CD4-positive, alpha-beta T cell treated with Interleukin-6 at 100 ng/mL for 8 hours (primary cell): Measurements from ENCODE around the gene CELF4.
"Not testable (repeated sequence)": the region's sequence is repeated elsewhere in the genome, so short reads cannot be mapped to it uniquely, and the experiment has no call there.

Experiments used
- DNase-seq: peaks from one replicate; pipeline ENCODE4 v3.0.0-alpha.2; 2020; ENCODE audit warnings: mixed read lengths, low spot score

Gene CELF4

DNA sequence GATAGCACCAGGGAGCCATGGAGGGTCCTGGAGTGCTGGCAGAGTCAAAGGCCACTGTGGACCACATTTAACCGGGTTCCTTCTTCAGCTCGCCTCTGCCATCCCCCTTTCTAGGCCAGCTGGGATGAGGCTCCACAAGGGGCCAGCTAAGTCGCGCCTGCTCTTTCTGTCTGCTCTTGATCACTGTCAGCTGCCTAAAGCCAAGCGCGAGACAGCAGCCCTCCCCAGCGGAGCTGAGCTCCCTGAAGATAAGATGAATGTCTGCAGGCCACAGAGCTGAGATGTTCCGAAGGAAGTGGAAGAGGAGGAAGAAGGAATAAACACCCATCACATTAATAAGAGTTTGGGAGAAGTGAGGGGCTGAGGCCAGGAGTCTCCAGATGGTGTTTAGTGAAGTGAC lies 99.6 kb downstream of the CELF4 start:
- no peak for DNase-seq

DNA sequence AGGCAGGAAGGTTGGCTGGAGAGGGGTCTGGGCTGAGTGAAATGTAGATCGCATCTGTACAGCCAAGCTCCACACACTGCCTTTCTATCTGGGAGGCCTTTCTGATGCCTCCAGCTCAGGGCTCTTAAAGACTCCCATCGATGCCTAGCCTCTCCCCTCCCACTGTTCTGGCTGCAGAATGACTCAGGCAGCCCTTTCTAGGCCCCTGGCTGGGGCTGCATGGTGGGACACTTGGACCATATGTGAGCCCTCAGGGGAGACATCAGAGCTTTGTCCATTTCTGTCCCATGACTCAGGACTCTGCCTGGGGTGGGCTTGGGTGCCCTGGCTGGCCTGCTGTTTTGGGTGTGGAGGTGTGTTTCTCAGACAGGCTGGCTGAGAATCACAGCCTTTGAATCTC lies 101.3 kb downstream of the CELF4 start:
- DNase-seq, result no peak

GRCh38 chr18:37461329-37461728 lies 104.3 kb downstream of the CELF4 start:
- not testable (repeated sequence) for DNase-seq

DNA sequence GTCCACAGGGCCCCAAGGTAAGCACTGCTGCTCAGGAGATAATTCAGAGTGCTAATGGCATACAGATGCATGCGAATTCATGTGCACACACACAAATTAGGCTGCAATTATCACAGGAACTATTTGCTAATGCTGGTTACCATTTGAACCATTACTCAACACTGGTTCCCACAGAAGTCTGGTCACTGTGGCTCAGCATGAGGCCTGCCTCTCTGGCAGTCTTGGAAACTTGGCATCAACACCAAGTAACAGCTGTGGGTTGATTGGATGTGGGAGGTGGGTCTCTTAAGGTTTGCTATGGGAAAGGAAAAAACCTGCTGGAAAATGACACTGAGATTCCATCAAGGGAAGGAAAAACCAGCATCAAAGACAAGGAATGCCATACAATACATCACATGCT lies 105.0 kb downstream of the CELF4 start:
- no peak for DNase-seq

- no peak for DNase-seq
These were observed 106.9 kb downstream of the CELF4 start for GRCh38 chr18:37458697-37459096.

- DNase-seq, result no peak
These were observed 107.8 kb downstream of the CELF4 start for GRCh38 chr18:37457753-37458152.

- DNase-seq, result no peak
These were observed 108.3 kb downstream of the CELF4 start for GRCh38 chr18:37457341-37457740.

- no peak for DNase-seq
These were observed 108.7 kb downstream of the CELF4 start for GRCh38 chr18:37456873-37457272.

GRCh38 chr18:37456395-37456794 lies 109.2 kb downstream of the CELF4 start:
- DNase-seq, result no peak

DNA sequence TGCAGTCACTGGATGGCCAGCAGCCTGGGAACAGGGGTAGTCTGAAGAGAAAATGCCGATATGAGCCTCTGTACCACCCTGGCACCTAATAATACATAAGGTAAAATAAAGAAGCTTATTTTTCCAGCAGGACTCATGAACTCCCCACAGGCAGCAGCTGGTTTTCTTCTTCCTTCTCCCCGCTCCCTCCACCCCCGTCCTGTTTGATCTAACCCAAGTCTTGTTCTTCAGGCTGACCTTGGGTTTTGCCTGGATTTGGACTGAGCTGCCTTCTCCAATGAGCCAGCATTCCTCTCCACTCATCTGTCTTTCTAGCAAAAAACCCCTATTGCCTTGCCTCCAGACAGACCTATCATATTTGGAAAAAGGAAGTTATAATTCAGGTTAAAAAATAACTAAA lies 111.8 kb downstream of the CELF4 start:
- no peak for DNase-seq

- no peak for DNase-seq
These were observed 112.8 kb downstream of the CELF4 start for GRCh38 chr18:37452682-37453385.

GRCh38 chr18:37452015-37452414 lies 113.6 kb downstream of the CELF4 start:
- DNase-seq, result no peak

DNA sequence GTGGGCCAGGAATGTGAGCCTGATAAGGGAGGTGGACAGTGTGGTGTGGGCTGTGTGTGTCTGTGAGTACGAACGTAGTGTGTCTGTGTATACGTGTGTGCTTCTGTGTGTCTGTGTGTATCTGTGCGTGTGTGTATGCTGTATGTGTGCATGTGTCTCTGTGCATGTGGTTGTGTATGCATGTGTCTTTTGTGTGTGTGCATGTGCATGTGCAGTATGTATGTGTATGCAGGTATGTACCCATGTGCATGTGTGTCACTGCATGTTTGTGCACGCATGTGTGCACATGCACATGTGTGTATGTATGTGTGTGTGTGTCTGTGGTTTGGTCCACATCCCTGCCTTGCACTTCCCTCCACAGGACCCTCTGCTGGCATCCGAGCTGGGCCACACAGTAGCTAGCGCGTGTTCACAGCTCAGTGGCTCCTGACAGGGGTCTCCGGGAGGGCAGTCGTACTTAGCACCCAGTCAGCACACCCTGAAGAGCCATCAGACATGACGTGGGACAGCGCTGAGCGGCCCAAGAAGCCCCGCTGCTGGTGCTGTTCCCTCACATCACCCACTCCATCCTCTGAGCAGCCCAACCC lies 114.3 kb downstream of the CELF4 start:
- no peak for DNase-seq

GRCh38 chr18:37450434-37451132 lies 115.0 kb downstream of the CELF4 start:
- no peak for DNase-seq

GRCh38 chr18:37449618-37450017 lies 116.0 kb downstream of the CELF4 start:
- DNase-seq, result no peak

GRCh38 chr18:37448946-37449345 lies 116.7 kb downstream of the CELF4 start:
- DNase-seq, result no peak

DNA sequence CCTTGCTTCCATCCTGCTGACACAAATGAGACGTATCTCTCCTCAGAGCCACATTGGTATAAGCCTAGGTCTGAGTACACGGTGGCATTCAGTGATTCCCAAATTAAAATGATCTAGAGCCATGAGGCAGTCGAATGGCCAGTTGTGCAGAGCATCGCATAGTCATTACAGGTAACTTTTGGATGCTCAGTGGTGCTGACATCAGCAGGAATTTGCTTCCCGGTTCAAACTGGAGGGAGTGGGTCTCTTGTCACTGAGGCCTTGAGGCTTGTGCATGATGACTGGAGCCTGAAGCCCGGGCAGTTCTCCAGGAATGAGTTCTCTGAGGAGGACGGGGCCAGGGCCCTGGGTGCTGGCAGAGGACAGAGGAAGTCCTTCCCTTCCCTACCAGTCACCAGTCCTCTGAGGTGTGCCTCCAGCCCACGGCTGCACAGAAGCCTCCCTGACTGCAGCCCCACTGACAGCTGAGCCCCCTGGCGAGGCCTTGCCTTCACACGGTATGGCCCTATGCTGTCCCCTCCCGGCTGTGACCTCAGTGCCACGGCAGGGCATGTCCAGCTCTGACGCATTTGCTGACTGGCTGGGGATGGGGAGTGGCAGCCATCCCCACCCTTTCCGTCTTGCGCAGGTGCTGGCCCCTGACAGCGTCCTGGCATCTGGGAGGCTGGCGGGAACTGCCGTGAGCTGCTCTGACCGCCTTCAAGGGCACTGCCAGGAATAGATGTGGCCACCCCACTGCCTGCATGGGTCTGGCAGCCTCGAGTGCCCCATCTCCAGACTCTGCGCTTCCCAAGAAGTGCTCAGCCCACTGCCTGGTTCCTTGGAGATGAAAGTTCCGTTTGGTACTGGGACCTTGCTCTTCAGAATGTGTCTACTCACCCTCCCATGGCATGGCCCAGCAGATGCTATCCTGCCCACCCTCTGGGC lies 117.4 kb downstream of the CELF4 start:
- no peak for DNase-seq

GRCh38 chr18:37445836-37446235 lies 119.8 kb downstream of the CELF4 start:
- no peak for DNase-seq

DNA sequence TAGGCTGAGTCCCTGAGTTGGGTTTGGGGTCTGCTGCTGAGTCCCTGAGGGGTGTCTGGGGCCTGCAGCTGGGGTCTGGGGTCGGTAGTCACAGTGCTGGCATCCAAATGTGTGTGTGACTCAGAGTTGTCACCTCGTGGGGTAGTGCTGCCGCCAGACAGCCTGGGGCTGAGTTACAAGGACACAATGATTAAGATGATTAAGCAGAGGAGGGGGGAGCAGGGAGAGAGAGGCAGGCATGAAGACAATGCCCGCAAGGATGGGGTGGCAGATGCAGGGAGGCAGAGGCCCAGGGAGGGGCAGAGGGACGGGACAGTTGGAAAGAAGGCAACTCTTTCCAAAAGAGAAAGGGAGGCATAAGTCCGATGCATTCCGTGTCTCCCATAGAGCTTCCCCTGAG lies 120.2 kb downstream of the CELF4 start:
- DNase-seq, result no peak

- no peak for DNase-seq
These were observed 122.1 kb downstream of the CELF4 start for GRCh38 chr18:37443325-37444055.

DNA sequence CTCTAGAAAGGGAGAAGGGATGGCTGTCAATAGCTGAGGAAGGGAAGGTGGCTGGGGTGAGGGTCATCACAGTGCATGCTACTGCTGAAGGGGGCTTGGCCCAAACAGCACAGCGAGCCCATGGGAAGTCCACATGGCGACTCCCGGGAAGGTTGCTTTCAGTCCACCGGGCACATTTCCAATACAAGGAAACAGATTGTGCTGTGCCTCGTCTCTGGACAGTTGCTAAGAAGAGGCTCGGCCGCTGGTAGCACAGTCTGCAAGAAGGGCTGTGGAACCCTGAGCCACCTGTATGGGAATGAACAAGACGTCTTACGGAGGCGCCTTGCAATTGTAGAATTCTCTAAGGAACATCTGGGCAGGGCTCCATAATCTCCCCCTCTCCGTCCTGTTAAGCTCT lies 123.1 kb downstream of the CELF4 start:
- no peak for DNase-seq

GRCh38 chr18:37441821-37442220 lies 123.8 kb downstream of the CELF4 start:
- DNase-seq, result no peak
